ENCODE data around the gene KAT2A.

DNA sequence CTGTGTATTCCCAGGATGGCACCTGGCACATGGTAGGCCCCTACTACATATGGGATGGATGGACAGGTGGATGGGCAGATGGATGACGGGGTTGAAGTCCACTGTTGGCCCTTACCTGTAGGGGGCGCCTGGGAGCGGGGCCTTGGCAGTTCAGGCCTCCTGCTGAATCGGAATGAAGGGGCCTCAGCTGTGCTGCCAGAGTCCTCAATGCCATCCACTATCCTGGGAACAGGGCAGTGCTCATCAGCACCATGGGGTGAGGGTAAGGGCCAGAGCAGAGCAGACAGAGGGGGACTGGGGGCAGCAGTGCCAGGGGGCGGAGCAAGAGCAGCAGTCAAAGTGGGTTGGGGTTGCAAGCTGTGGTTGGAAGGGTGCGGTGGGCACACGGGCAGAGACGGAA, 41.9 kb upstream of the KAT2A start:
- TF ChIP-seq, protein P1, sequence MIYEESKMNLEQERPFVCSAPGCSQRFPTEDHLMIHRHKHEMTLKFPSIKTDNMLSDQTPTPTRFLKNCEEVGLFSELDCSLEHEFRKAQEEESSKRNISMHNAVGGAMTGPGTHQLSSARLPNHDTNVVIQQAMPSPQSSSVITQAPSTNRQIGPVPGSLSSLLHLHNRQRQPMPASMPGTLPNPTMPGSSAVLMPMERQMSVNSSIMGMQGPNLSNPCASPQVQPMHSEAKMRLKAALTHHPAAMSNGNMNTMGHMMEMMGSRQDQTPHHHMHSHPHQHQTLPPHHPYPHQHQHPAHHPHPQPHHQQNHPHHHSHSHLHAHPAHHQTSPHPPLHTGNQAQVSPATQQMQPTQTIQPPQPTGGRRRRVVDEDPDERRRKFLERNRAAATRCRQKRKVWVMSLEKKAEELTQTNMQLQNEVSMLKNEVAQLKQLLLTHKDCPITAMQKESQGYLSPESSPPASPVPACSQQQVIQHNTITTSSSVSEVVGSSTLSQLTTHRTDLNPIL (CRISPR knock-in tag; IDR thresholded peaks at IDR 0.05; ENCODE audit: low read depth): no peak
- TF ChIP-seq, protein P2, sequence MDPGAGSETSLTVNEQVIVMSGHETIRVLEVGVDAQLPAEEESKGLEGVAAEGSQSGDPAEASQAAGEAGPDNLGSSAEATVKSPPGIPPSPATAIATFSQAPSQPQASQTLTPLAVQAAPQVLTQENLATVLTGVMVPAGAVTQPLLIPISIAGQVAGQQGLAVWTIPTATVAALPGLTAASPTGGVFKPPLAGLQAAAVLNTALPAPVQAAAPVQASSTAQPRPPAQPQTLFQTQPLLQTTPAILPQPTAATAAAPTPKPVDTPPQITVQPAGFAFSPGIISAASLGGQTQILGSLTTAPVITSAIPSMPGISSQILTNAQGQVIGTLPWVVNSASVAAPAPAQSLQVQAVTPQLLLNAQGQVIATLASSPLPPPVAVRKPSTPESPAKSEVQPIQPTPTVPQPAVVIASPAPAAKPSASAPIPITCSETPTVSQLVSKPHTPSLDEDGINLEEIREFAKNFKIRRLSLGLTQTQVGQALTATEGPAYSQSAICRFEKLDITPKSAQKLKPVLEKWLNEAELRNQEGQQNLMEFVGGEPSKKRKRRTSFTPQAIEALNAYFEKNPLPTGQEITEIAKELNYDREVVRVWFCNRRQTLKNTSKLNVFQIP (CRISPR knock-in tag; IDR thresholded peaks at IDR 0.05; ENCODE audit: borderline replicate concordance, low read depth): no peak
- no peak for TF ChIP-seq ESRRG (CRISPR knock-in tag; IDR thresholded peaks at IDR 0.05)
- TF ChIP-seq RARB (CRISPR knock-in tag; IDR thresholded peaks at IDR 0.05): no peak
- no peak for TF ChIP-seq BACH2 (CRISPR knock-in tag; IDR thresholded peaks at IDR 0.05; ENCODE audit: borderline replicate concordance)
- no peak for TF ChIP-seq ZNF8 (CRISPR knock-in tag; IDR thresholded peaks at IDR 0.05)
- TF ChIP-seq ARNTL (CRISPR knock-in tag; IDR thresholded peaks at IDR 0.05; ENCODE audit: borderline replicate concordance, low read depth): no peak
